Measurements from ENCODE around the gene STK39.
A peak's percentile ranks its signal among the peaks of the same experiment; 100 is the strongest.

STK39 gene

GRCh38 chr2:167972746-167973145 is 274.6 kb downstream of the STK39 start:
- DNase-seq, result no peak

GRCh38 chr2:167972020-167972419 is 275.4 kb downstream of the STK39 start:
- no peak for DNase-seq

- DNase-seq, result no peak
These were observed 280.2 kb downstream of the STK39 start for GRCh38 chr2:167966937-167967913.

- DNase-seq, result peak; percentile 51
These were observed 281.3 kb downstream of the STK39 start for GRCh38 chr2:167965907-167966761.

GRCh38 chr2:167964650-167965413 is 282.6 kb downstream of the STK39 start:
- DNase-seq, result no peak

- DNase-seq, result no peak
These were observed 283.3 kb downstream of the STK39 start for GRCh38 chr2:167963899-167964649.

- DNase-seq, result no peak
These were observed 284.8 kb downstream of the STK39 start for GRCh38 chr2:167962436-167963226.

- no peak for DNase-seq
These were observed 285.8 kb downstream of the STK39 start for GRCh38 chr2:167961536-167962048.

GRCh38 chr2:167960089-167960747 is 287.2 kb downstream of the STK39 start:
- no peak for DNase-seq

- no peak for DNase-seq
These were observed 289.7 kb downstream of the STK39 start for GRCh38 chr2:167957662-167958061.

- no peak for DNase-seq
These were observed 292.0 kb downstream of the STK39 start for GRCh38 chr2:167955264-167955906.

GRCh38 chr2:167954495-167954894 is 292.9 kb downstream of the STK39 start:
- no peak for DNase-seq

- no peak for DNase-seq
These were observed 293.6 kb downstream of the STK39 start for GRCh38 chr2:167953776-167954175.

- no peak for DNase-seq
These were observed 296.8 kb downstream of the STK39 start for GRCh38 chr2:167950571-167950970.

GRCh38 chr2:167946441-167946841 is 301.0 kb downstream of the STK39 start:
- DNase-seq, result no peak

GRCh38 chr2:167945660-167946368 is 301.6 kb downstream of the STK39 start:
- no peak for DNase-seq

- no peak for DNase-seq
These were observed 302.4 kb downstream of the STK39 start for GRCh38 chr2:167944825-167945659.

- no peak for DNase-seq
These were observed 303.5 kb downstream of the STK39 start for GRCh38 chr2:167943897-167944296.
